HepG2 (cell line): ENCODE measurements around the gene FFAR1. TPM values are rescaled to one million over a fixed set of nuclear protein-coding genes. Genes with fewer than 3 reads are reported as not detected.

Source experiments
- ATAC-seq: fragments of 200-7000 bp; cut with Tn5 transposase; 3 replicates; pipeline ENCODE4 v1.9.1; 2020; ENCODE audit warnings: mild to moderate bottlenecking, moderate library complexity
- BruUV-seq: library from RNA; stranded (reverse); fragments of 400-500 nt; replicated peaks from 2 replicates; lab custom pipeline; 2021; lab: Mats Ljungman, UMichigan
- CTCF ChIA-PET: fragments of 300-600 bp; formaldehyde crosslinking; extraction: SDS; loops from one replicate; lab custom pipeline; 2021; ENCODE audit warnings: low total read pairs, inconsistent platforms, low intra/inter-chr PET ratio; lab: Yijun Ruan, JAX
- POLR2A ChIA-PET: fragments of 350-600 bp; sonication (Branson Sonifier 250); formaldehyde crosslinking; loops from one replicate; lab custom pipeline; 2020; ENCODE audit warnings: antibody characterized with exemption, inconsistent platforms; lab: Yijun Ruan, JAX
- DNase-seq: peaks from one replicate; pipeline ENCODE4 v3.0.0-alpha.2; 2015; ENCODE audit warnings: low spot score
- FAIRE-seq: peaks from 3 replicates; lab custom pipeline; 2011; peaks lifted over from hg19 to GRCh38; lab: Jason Lieb, UNC
- H2AFZ ChIP-seq: one replicate; pipeline ENCODE4 v1.6.1; 2011; ENCODE audit warnings: low read length, inconsistent platforms
- H3K27ac ChIP-seq: fragments of 300-600 bp; 3 replicates; pipeline ENCODE4 v1.8.0; 2011; ENCODE audit warnings: mixed run types, mild to moderate bottlenecking, mixed read lengths, low read length, inconsistent platforms; ENCODE audit not compliant: insufficient read depth; ENCODE audit errors: extremely low read length
- H3K27me3 ChIP-seq, 2 experiments: fragments of 200-600 bp in 1 of 2; 2 replicates in 1 of 2; 3 replicates in 1 of 2; pipeline versions ENCODE4 v1.6.0 to v1.8.0; 2011; ENCODE audit warnings: low read length in 2 of 2, mild to moderate bottlenecking in 2 of 2, moderate library complexity in 2 of 2, inconsistent platforms in 1 of 2; ENCODE audit not compliant: insufficient read depth in 2 of 2, control insufficient read depth in 1 of 2
- H3K36me3 ChIP-seq, 2 experiments: fragments of 200-600 bp in 1 of 2; replicated peaks in 1 of 2; 2 replicates in 1 of 2; 3 replicates in 1 of 2; pipeline versions ENCODE4 v1.5.1 to v1.8.0; 2011; ENCODE audit warnings: low read length in 2 of 2, inconsistent platforms in 1 of 2; ENCODE audit not compliant: insufficient read depth in 2 of 2, control insufficient read depth in 1 of 2
- H3K4me1 ChIP-seq: 2 replicates; pipeline ENCODE4 v1.5.1; 2012; ENCODE audit warnings: low read length, inconsistent platforms; ENCODE audit not compliant: insufficient read depth
- H3K4me2 ChIP-seq: 2 replicates; pipeline ENCODE4 v1.6.0; 2011; ENCODE audit warnings: low read depth, low read length, inconsistent platforms
- H3K4me3 ChIP-seq, 3 experiments: fragments of 200-600 bp in 1 of 3; sonication (generic), shearing (Covaris generic) in 1 of 3; replicated peaks in 1 of 3; 2 replicates each; pipeline ENCODE4 v1.5.1; 2011 to 2016; ENCODE audit warnings: low read length in 3 of 3, inconsistent platforms in 2 of 3, low read depth in 2 of 3, mild to moderate bottlenecking in 2 of 3, control low read depth in 1 of 3, mixed read lengths in 1 of 3; ENCODE audit not compliant: insufficient read depth in 1 of 3
- H3K79me2 ChIP-seq: one replicate; pipeline ENCODE4 v1.6.1; 2011; ENCODE audit warnings: low read length, inconsistent platforms; ENCODE audit not compliant: insufficient read depth
- H3K9ac ChIP-seq: 2 replicates; pipeline ENCODE4 v1.6.0; 2011; ENCODE audit warnings: mild to moderate bottlenecking, low read depth, low read length, inconsistent platforms; ENCODE audit not compliant: insufficient read depth
- H3K9me3 ChIP-seq: 2 replicates; pipeline ENCODE4 v1.5.1; 2012; ENCODE audit warnings: mild to moderate bottlenecking, low read length
- H4K20me1 ChIP-seq: 2 replicates; pipeline ENCODE4 v1.6.0; 2011; ENCODE audit warnings: inconsistent platforms, mild to moderate bottlenecking, low read length, moderate library complexity; ENCODE audit not compliant: insufficient read depth
- ELF3 ChIP-seq: IDR thresholded peaks from 2 replicates; pipeline ENCODE4 v1.6.1; 2016; ENCODE audit warnings: missing genetic modification reagents, missing compliant biosample characterization
- ETV5 ChIP-seq: IDR thresholded peaks from 2 replicates; pipeline ENCODE4 v1.6.1; 2018; ENCODE audit warnings: missing biosample characterization, missing genetic modification reagents, inconsistent platforms, borderline replicate concordance
- FOXA3 ChIP-seq: IDR thresholded peaks from 2 replicates; pipeline ENCODE4 v1.6.1; 2016; ENCODE audit warnings: missing genetic modification reagents, missing compliant biosample characterization
- FOXP1 ChIP-seq, 2 experiments: fragments of 450-650 bp in 1 of 2; IDR thresholded peaks; 2 replicates each; pipeline ENCODE4 v1.6.1; 2017 to 2018; ENCODE audit warnings: antibody characterized with exemption in 1 of 2
- GATAD1 ChIP-seq: IDR thresholded peaks from 2 replicates; pipeline ENCODE4 v1.6.1; 2016; ENCODE audit warnings: missing genetic modification reagents, missing compliant biosample characterization
- MEF2D ChIP-seq: sonication (generic); formaldehyde crosslinking; IDR thresholded peaks from 2 replicates; pipeline ENCODE4 v1.5.1; 2020; ENCODE audit warnings: mild to moderate bottlenecking, missing genetic modification reagents
- NR2F2 ChIP-seq: IDR thresholded peaks from 2 replicates; pipeline ENCODE4 v1.6.1; 2012; ENCODE audit warnings: low read depth, inconsistent platforms, borderline replicate concordance
- SAP130 ChIP-seq: IDR thresholded peaks from 2 replicates; pipeline ENCODE4 v1.6.1; 2016; ENCODE audit warnings: low read depth
- SATB2 ChIP-seq: sonication (generic); formaldehyde crosslinking; IDR thresholded peaks from 2 replicates; pipeline ENCODE4 v1.5.0; 2020; ENCODE audit warnings: missing genetic modification reagents
- SCMH1 ChIP-seq: sonication (generic); formaldehyde crosslinking; IDR thresholded peaks from 2 replicates; pipeline ENCODE4 v1.9.0; 2021; ENCODE audit warnings: missing genetic modification reagents, mild to moderate bottlenecking, borderline replicate concordance
- XBP1 ChIP-seq: sonication (generic); formaldehyde crosslinking; IDR thresholded peaks from 2 replicates; pipeline ENCODE4 v1.5.0; 2020; ENCODE audit warnings: missing genetic modification reagents
- ZC3H4 ChIP-seq: sonication (generic); formaldehyde crosslinking; IDR thresholded peaks from 2 replicates; pipeline ENCODE4 v1.4.0; 2020; ENCODE audit warnings: missing genetic modification reagents, borderline replicate concordance
- ZFY ChIP-seq: sonication (generic); formaldehyde crosslinking; IDR thresholded peaks from 2 replicates; pipeline ENCODE4 v1.4.0; 2020; ENCODE audit warnings: missing genetic modification reagents
- ZNF296 ChIP-seq: sonication (generic); formaldehyde crosslinking; conservative IDR thresholded peaks from 2 replicates; pipeline ENCODE4 v1.5.0; 2020; ENCODE audit warnings: mild to moderate bottlenecking, missing genetic modification reagents
- ZNF644 ChIP-seq: IDR thresholded peaks from 2 replicates; pipeline ENCODE4 v1.6.1; 2016; ENCODE audit warnings: low read depth
- ZNF776 ChIP-seq: sonication (generic); formaldehyde crosslinking; IDR thresholded peaks from 2 replicates; pipeline ENCODE4 v1.4.0; 2020; ENCODE audit warnings: mild to moderate bottlenecking, missing genetic modification reagents
- WGBS: methylation state at CpG from one replicate; pipeline ENCODE4 v1.1.6; 2017; ENCODE audit warnings: low lambda C conversion rate; 5-methylcytosine and 5-hydroxymethylcytosine counted together
- in situ Hi-C: cut with HindIII; loops from 2 replicates; pipeline ENCODE4 v1.10.0; 2017; ENCODE audit warnings: low pct_unique_long_range_greater_than_20kb; ENCODE audit not compliant: extremely low pct_ligation_motif_present
- intact Hi-C: fragments of 100-400 bp; cut with micrococcal nuclease; formaldehyde crosslinking; loops from one replicate; pipeline ENCODE4 v1.10.0; 2022; ENCODE audit not compliant: unreplicated experiment
- polyA plus RNA-seq, 8 experiments: library from polyadenylated mRNA; depleted of rRNA in 3 of 8; stranded (reverse) in 7 of 8; unstranded in 1 of 8; fragments of >200 nt; fragmentation: Illumina TruSeq in 4 of 8; extraction: Trizol in 4 of 8; gene quantifications; 2 replicates each; pipeline versions ENCODE4 v1.2.1 to v1.2.3, GENCODE V29; 2011 to 2016; ENCODE audit warnings: low read depth in 4 of 8, missing spikeins in 1 of 8, mixed read lengths in 1 of 8; ENCODE audit not compliant: insufficient read depth in 1 of 8
- total RNA-seq, 5 experiments: library from RNA; depleted of rRNA; stranded (reverse); fragments of >200 nt; fragmentation: Illumina TruSeq; extraction: Trizol; gene quantifications; 2 replicates each; pipeline ENCODE4 v1.2.3, GENCODE V29; 2016; ENCODE audit warnings: low read depth in 1 of 5
- TF ChIP-seq, protein P1 (sequence below): sonication (generic); formaldehyde crosslinking; IDR thresholded peaks from 2 replicates; pipeline ENCODE4 v1.5.0; 2020; ENCODE audit warnings: mild to moderate bottlenecking, missing genetic modification reagents
- TF ChIP-seq, protein P2 (sequence below): sonication (generic); formaldehyde crosslinking; IDR thresholded peaks from 2 replicates; pipeline ENCODE4 v1.4.0; 2020; ENCODE audit warnings: missing genetic modification reagents

Gene FFAR1
- total and polyA plus RNA-seq, 2 of the 13 experiments (the other 11 are each of a cell fraction or from before 2014, with no cell fraction given) = not detected

DNA sequence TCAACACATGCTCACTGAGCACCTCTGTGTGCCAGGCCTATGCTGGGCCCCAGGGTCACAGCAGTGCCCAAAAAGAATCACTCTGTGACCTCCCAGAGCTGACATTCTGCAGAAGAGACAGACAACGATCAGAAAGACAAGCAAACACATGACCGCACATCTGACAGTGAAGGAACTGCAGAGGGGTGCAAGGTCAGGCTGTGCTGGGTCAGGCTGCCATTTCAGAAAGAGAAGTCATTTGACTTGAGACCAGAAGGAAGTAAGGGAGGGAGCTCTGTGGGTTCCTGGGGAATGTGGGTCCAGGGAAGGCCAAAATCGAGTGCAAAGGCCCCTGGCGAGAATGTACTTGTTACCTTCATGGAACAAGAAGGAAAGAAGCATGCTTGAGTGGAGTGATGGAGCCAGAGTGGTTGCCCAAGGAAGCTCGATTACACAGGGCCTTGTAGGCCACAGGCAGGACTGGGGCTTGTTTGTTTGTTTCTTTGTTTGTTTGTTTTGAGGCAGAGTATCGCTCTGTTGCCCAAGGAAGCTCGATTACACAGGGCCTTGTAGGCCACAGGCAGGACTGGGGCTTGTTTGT lies 30.1 kb upstream of the FFAR1 start (continued):
- TF ChIP-seq, protein P1, sequence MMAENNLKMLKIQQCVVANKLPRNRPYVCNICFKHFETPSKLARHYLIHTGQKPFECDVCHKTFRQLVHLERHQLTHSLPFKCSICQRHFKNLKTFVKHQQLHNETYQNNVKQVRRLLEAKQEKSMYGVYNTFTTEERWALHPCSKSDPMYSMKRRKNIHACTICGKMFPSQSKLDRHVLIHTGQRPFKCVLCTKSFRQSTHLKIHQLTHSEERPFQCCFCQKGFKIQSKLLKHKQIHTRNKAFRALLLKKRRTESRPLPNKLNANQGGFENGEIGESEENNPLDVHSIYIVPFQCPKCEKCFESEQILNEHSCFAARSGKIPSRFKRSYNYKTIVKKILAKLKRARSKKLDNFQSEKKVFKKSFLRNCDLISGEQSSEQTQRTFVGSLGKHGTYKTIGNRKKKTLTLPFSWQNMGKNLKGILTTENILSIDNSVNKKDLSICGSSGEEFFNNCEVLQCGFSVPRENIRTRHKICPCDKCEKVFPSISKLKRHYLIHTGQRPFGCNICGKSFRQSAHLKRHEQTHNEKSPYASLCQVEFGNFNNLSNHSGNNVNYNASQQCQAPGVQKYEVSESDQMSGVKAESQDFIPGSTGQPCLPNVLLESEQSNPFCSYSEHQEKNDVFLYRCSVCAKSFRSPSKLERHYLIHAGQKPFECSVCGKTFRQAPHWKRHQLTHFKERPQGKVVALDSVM (CRISPR knock-in tag) = no peak
- TF ChIP-seq ZNF776 (CRISPR knock-in tag) (0 out of 2 replicates have a peak, but pooled peaks have one; percentile 23), SCMH1 (CRISPR knock-in tag) (no peak)
- TF ChIP-seq, all 625 proteins: peak for 16

DNA sequence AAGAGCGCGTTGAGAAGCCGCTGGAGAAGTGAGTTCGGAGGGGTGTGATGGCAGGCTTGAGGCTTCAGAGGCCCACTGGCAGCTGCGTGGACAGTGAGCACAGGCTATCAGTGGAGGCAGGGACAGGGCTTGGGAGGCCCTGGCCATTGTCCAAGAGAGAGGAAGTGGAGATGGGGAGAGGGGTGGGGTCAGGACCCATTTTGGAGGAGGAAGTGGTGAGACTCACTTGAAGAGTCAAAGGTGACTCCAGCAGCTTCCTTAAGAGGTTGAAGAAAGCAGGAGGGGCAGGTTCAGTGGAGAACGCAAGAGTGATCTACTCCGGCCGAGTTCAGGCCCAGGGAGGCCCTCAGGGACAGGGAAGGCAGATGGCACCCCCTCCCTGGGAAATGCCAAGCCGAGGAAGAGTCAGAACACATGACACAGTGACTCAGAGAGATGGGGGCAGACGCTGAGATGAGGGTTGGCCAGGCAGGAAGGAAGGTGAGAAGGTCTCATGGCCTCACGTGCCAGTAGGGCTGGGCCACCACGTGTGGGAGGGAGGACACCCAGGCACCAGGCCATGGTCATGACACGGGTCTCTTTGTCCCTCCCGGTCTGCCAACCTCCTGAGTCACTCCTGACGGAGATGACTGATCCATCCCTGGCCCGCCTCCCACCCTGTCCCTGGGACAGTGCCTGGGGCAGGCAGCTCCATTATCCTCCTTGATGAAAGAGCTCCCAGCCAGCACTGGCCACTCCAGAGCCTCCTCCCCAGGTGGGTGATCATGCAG lies 28.8 kb upstream of the FFAR1 start:
- peak overlapping the region; percentile 9 for H3K27ac ChIP-seq
- DNase-seq = peak; percentile 85
- no peak overlapping the region for H3K4me3 ChIP-seq
- H3K9ac ChIP-seq = no peak overlapping the region
- H3K4me2 ChIP-seq = no peak overlapping the region
- no peaks in the 10 kb centered on the region for H3K79me2 ChIP-seq
- H3K27me3 ChIP-seq = no peaks in the 10 kb centered on the region
- H3K9me3 ChIP-seq = no peaks in the 10 kb centered on the region
- intact Hi-C loops (no loop called here), in situ Hi-C loops (no loop called here)
- peaks cover 63% of the 10 kb centered on the region for H3K4me1 ChIP-seq
- BruUV-seq = no TSS peak
- ChIA-PET POLR2A (interaction anchor here (0.8 to 1.2 kb wide), 2 partner anchors 12 to 49 kb away, joined by 3 to 6 read pairs; partner anchors contain the start of gene USF2), CTCF (no interaction called here)
- H3K36me3 ChIP-seq = no peaks in the 10 kb centered on the region
- no peak overlapping the region for H2AFZ ChIP-seq
- FAIRE-seq = no peak
- H4K20me1 ChIP-seq = no peaks in the 10 kb centered on the region
- ATAC-seq = peak; percentile 21; the same call in 2 of the 3 replicates
- WGBS = 74% methylated on average over 10 of the region's 16 CpGs
- TF ChIP-seq FOXA3 (peak; percentile 39; the same call in 1 of the 2 replicates), ZFY (CRISPR knock-in tag) (peak; percentile 28; the same call in 1 of the 2 replicates), NR2F2 (no peak), ELF3 (CRISPR knock-in tag) (peak; percentile 12; the same call in 1 of the 2 replicates), MEF2D (CRISPR knock-in tag) (no peak), SATB2 (CRISPR knock-in tag) (no peak), ZC3H4 (0 out of 2 replicates have a peak, but pooled peaks have one; percentile 21), ZNF296 (CRISPR knock-in tag) (no peak), ZNF644 (peak; percentile 63; the same call in 1 of the 2 replicates), XBP1 (no peak), ETV5 (CRISPR knock-in tag) (peak; percentile 65; the same call in 1 of the 2 replicates), GATAD1 (CRISPR knock-in tag) (peak; percentile 27; the same call in 1 of the 2 replicates), SAP130 (CRISPR knock-in tag) (peak; percentile 78), FOXP1 (IDR thresholded peaks at IDR 0.05) (no peak), FOXP1 (CRISPR knock-in tag; IDR thresholded peaks at IDR 0.05) (peak; percentile 17; the same call in 1 of the 2 replicates)
- TF ChIP-seq, protein P2, sequence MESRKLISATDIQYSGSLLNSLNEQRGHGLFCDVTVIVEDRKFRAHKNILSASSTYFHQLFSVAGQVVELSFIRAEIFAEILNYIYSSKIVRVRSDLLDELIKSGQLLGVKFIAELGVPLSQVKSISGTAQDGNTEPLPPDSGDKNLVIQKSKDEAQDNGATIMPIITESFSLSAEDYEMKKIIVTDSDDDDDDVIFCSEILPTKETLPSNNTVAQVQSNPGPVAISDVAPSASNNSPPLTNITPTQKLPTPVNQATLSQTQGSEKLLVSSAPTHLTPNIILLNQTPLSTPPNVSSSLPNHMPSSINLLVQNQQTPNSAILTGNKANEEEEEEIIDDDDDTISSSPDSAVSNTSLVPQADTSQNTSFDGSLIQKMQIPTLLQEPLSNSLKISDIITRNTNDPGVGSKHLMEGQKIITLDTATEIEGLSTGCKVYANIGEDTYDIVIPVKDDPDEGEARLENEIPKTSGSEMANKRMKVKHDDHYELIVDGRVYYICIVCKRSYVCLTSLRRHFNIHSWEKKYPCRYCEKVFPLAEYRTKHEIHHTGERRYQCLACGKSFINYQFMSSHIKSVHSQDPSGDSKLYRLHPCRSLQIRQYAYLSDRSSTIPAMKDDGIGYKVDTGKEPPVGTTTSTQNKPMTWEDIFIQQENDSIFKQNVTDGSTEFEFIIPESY (CRISPR knock-in tag) = 0 out of 2 replicates have a peak, but pooled peaks have one; percentile 29
